ENCODE results near the gene TRPM3.

- TF ChIP-seq POLR2A (IDR thresholded peaks at IDR 0.05) (no peak), CTCF (IDR thresholded peaks at IDR 0.05) (no peak)
Measured at GRCh38 chr9:71010258-71010657, 111.2 kb downstream of the TRPM3 start.
